ENCODE data around the gene TBCK. TPM values are rescaled to one million over a fixed set of nuclear protein-coding genes. Genes with fewer than 3 reads are reported as not detected.

TBCK gene
- total and polyA plus RNA-seq, 10 donors, result 6.7 to 61.3 (median 44.7) TPM

DNA sequence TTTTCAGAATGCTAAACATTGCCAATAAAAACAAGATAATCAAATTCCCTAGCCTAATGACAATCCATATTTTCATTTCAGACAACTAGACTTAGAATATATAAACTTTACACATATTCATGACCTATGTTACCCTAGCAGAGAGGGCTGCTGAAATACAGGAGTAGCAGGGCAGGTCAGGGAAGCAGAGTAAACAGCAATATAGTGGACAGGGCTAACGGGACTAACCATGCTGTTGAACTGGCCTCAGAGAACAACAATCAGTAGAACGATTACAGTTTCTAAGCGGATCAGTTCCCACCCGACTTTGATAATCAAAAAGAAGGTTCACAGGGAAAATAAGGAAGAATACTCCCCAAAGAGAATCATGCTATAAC is 14.0 kb downstream of the TBCK start:
- WGBS, 5 donors, result 94 to 97% (median 96%) methylated on average over 4 of the region's 4 CpGs
- Histone ChIP-seq H3K9me3 (no peaks in the 10 kb centered on the region), H3K4me3 (no peak overlapping the region), H3K27me3 (replicated peaks in 1 of 7) (no peaks in the 10 kb centered on the region), H3K27ac (no peak overlapping the region), H3K4me1 (no peaks in the 10 kb centered on the region), H3K36me3 (peaks cover 0 to 82% (median 8%) of the 10 kb centered on the region in 6 donors)
- DNase-seq, result no peak
- intact Hi-C loops (cut with DNase I; ENCODE audit: low total_unique reads), result no loop called here
- TF ChIP-seq POLR2AphosphoS5 (IDR thresholded peaks at IDR 0.05) (no peak), POLR2A (IDR thresholded peaks at IDR 0.05) (no peak)
- TF ChIP-seq, protein P1, sequence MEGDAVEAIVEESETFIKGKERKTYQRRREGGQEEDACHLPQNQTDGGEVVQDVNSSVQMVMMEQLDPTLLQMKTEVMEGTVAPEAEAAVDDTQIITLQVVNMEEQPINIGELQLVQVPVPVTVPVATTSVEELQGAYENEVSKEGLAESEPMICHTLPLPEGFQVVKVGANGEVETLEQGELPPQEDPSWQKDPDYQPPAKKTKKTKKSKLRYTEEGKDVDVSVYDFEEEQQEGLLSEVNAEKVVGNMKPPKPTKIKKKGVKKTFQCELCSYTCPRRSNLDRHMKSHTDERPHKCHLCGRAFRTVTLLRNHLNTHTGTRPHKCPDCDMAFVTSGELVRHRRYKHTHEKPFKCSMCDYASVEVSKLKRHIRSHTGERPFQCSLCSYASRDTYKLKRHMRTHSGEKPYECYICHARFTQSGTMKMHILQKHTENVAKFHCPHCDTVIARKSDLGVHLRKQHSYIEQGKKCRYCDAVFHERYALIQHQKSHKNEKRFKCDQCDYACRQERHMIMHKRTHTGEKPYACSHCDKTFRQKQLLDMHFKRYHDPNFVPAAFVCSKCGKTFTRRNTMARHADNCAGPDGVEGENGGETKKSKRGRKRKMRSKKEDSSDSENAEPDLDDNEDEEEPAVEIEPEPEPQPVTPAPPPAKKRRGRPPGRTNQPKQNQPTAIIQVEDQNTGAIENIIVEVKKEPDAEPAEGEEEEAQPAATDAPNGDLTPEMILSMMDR (IDR thresholded peaks at IDR 0.05 in 8 of 11, conservative IDR thresholded peaks at IDR 0.05 in 3 of 11), result no peak

- WGBS, 5 donors, result 89 to 97% (median 96%) methylated on average over 2 of the region's 2 CpGs
- Histone ChIP-seq H3K9me3 (no peaks in the 10 kb centered on the region), H3K27me3 (replicated peaks in 1 of 7) (no peaks in the 10 kb centered on the region), H3K4me1 (no peaks in the 10 kb centered on the region), H3K4me3 (no peak overlapping the region), H3K27ac (no peak overlapping the region), H3K36me3 (peaks cover 0 to 81% (median 8%) of the 10 kb centered on the region in 6 donors)
- no peak for DNase-seq
- intact Hi-C loops (cut with DNase I; ENCODE audit: low total_unique reads), result no loop called here
- TF ChIP-seq, protein P1 (IDR thresholded peaks at IDR 0.05 in 8 of 11, conservative IDR thresholded peaks at IDR 0.05 in 3 of 11), result no peak
- no peak for TF ChIP-seq POLR2AphosphoS5 (IDR thresholded peaks at IDR 0.05)
- no peak for TF ChIP-seq POLR2A (IDR thresholded peaks at IDR 0.05)
These were observed 14.5 kb downstream of the TBCK start for GRCh38 chr4:106301393-106302061.

- no peak for DNase-seq
- Histone ChIP-seq H3K27ac (no peak overlapping the region), H3K4me1 (no peaks in the 10 kb centered on the region), H3K4me3 (no peak overlapping the region), H3K36me3 (peaks cover 0 to 85% (median 11%) of the 10 kb centered on the region in 6 donors), H3K27me3 (replicated peaks in 1 of 7) (no peaks in the 10 kb centered on the region), H3K9me3 (no peaks in the 10 kb centered on the region)
- TF ChIP-seq, protein P1 (IDR thresholded peaks at IDR 0.05 in 8 of 11, conservative IDR thresholded peaks at IDR 0.05 in 3 of 11), result no peak
- TF ChIP-seq POLR2AphosphoS5 (IDR thresholded peaks at IDR 0.05) (no peak), POLR2A (IDR thresholded peaks at IDR 0.05) (no peak)
- WGBS, 5 donors, result 84 to 94% (median 90%) methylated on average over 4 of the region's 4 CpGs
- intact Hi-C loops (cut with DNase I; ENCODE audit: low total_unique reads), result no loop called here
These were observed 16.0 kb downstream of the TBCK start for GRCh38 chr4:106299977-106300376.

GRCh38 chr4:106297245-106298035 is 18.6 kb downstream of the TBCK start:
- intact Hi-C loops (cut with DNase I; ENCODE audit: low total_unique reads), result no loop called here
- DNase-seq, result no peak
- Histone ChIP-seq H3K27me3 (replicated peaks in 1 of 7) (no peaks in the 10 kb centered on the region), H3K4me3 (no peak overlapping the region), H3K9me3 (no peaks in the 10 kb centered on the region), H3K36me3 (peaks cover 0 to 92% (median 30%) of the 10 kb centered on the region in 6 donors), H3K27ac (no peak overlapping the region), H3K4me1 (no peaks in the 10 kb centered on the region)
- no peak for TF ChIP-seq POLR2A (IDR thresholded peaks at IDR 0.05)
- TF ChIP-seq, protein P1 (IDR thresholded peaks at IDR 0.05 in 8 of 11, conservative IDR thresholded peaks at IDR 0.05 in 3 of 11), result no peak
- no peak for TF ChIP-seq POLR2AphosphoS5 (IDR thresholded peaks at IDR 0.05)

All from spleen (tissue), 11 donors.